Glutamatergic neuron (in vitro differentiated cells): ENCODE data around the gene KIFBP. TPM values are rescaled to one million over a fixed set of nuclear protein-coding genes. Genes with fewer than 3 reads are reported as not detected.

Experiments used
- DNase-seq: peaks from one replicate; pipeline ENCODE4 v3.0.0; 2022
- H3K27ac Mint-ChIP-seq: one replicate; pipeline ENCODE4 v1.8.0; 2020; ENCODE audit warnings: mild to moderate bottlenecking, mixed read lengths, inconsistent platforms; ENCODE audit not compliant: unreplicated experiment
- H3K27me3 Mint-ChIP-seq: one replicate; pipeline ENCODE4 v1.8.0; 2020; ENCODE audit warnings: mild to moderate bottlenecking, moderate library complexity, mixed read lengths, inconsistent platforms; ENCODE audit not compliant: unreplicated experiment
- H3K36me3 Mint-ChIP-seq: one replicate; pipeline ENCODE4 v1.8.0; 2020; ENCODE audit warnings: mild to moderate bottlenecking, mixed read lengths, inconsistent platforms; ENCODE audit not compliant: unreplicated experiment
- H3K4me1 Mint-ChIP-seq: one replicate; pipeline ENCODE4 v1.8.0; 2020; ENCODE audit warnings: mild to moderate bottlenecking, low read depth, mixed read lengths, inconsistent platforms; ENCODE audit not compliant: unreplicated experiment
- H3K4me3 Mint-ChIP-seq: one replicate; pipeline ENCODE4 v1.8.0; 2020; ENCODE audit warnings: mild to moderate bottlenecking, mixed read lengths, inconsistent platforms; ENCODE audit not compliant: unreplicated experiment
- H3K9me3 Mint-ChIP-seq: one replicate; pipeline ENCODE4 v1.8.0; 2020; ENCODE audit warnings: mild to moderate bottlenecking, moderate library complexity, mixed read lengths, inconsistent platforms; ENCODE audit not compliant: unreplicated experiment
- CTCF ChIP-seq: fragments of 200-600 bp; sonication (generic); IDR thresholded peaks from one replicate; pipeline ENCODE4 v1.5.0; 2021; ENCODE audit not compliant: partially characterized antibody, unreplicated experiment
- total RNA-seq: library from RNA; stranded (reverse); fragmentation: NEBNext Ultra II Directional; extraction: Animal tissue kit (Norgen Biotek cat#: 25700); gene quantifications from one replicate; pipeline ENCODE4 v1.2.1, GENCODE V29; 2021; ENCODE audit not compliant: unreplicated experiment

KIFBP gene
- total RNA-seq, 1 donor from 2014 or later: 45.3 TPM

GRCh38 chr10:69051303-69051702, 62.7 kb downstream of the KIFBP start:
- H3K27ac Mint-ChIP-seq: no peak overlapping the region
- H3K4me3 Mint-ChIP-seq: no peak overlapping the region
- H3K36me3 Mint-ChIP-seq: no peaks in the 10 kb centered on the region
- H3K9me3 Mint-ChIP-seq: no peaks in the 10 kb centered on the region
- peaks cover 3% of the 10 kb centered on the region for H3K27me3 Mint-ChIP-seq
- no peak for DNase-seq
- H3K4me1 Mint-ChIP-seq: no peaks in the 10 kb centered on the region
- no peak for TF ChIP-seq CTCF

- no peaks in the 10 kb centered on the region for H3K36me3 Mint-ChIP-seq
Measured at GRCh38 chr10:69051710-69052487, 63.3 kb downstream of the KIFBP start.

GRCh38 chr10:69052736-69053135, 64.1 kb downstream of the KIFBP start:
- Mint-ChIP-seq H3K27ac (no peak overlapping the region), H3K4me3 (no peak overlapping the region)

More at GRCh38 chr10:69051710-69052487, 63.3 kb downstream of the KIFBP start:
- DNase-seq: no peak
- TF ChIP-seq CTCF: no peak
- Mint-ChIP-seq H3K4me1 (no peaks in the 10 kb centered on the region), H3K27me3 (peaks cover 3% of the 10 kb centered on the region), H3K4me3 (no peak overlapping the region), H3K27ac (no peak overlapping the region), H3K9me3 (no peaks in the 10 kb centered on the region)

GRCh38 chr10:69055241-69055640, 66.6 kb downstream of the KIFBP start:
- H3K27me3 Mint-ChIP-seq: peaks cover 3% of the 10 kb centered on the region
- H3K4me3 Mint-ChIP-seq: no peak overlapping the region
- H3K4me1 Mint-ChIP-seq: no peaks in the 10 kb centered on the region

More at GRCh38 chr10:69052736-69053135, 64.1 kb downstream of the KIFBP start:
- Mint-ChIP-seq H3K9me3 (no peaks in the 10 kb centered on the region), H3K36me3 (no peaks in the 10 kb centered on the region), H3K4me1 (no peaks in the 10 kb centered on the region), H3K27me3 (peaks cover 3% of the 10 kb centered on the region)
- no peak for DNase-seq
- no peak for TF ChIP-seq CTCF

More at GRCh38 chr10:69055241-69055640, 66.6 kb downstream of the KIFBP start:
- no peaks in the 10 kb centered on the region for H3K9me3 Mint-ChIP-seq
- TF ChIP-seq CTCF: no peak
- H3K36me3 Mint-ChIP-seq: no peaks in the 10 kb centered on the region
- no peak for DNase-seq
- no peak overlapping the region for H3K27ac Mint-ChIP-seq
